AG09309 (cell line): ENCODE measurements around the gene MAP2K6.

Experiments used
- DNase-seq: peaks from one replicate; pipeline ENCODE4 v3.0.0-alpha.2; 2010; ENCODE audit warnings: low read depth
- H3K4me3 ChIP-seq: 2 replicates; pipeline ENCODE4 v1.5.1; 2011; ENCODE audit warnings: mild to moderate bottlenecking, low read depth, low read length, moderate library complexity; ENCODE audit not compliant: control insufficient read depth
- TF ChIP-seq, protein P1 (sequence below): IDR thresholded peaks from 2 replicates; pipeline ENCODE4 v1.5.1; 2011; ENCODE audit warnings: mild to moderate bottlenecking, low read depth, low read length, inconsistent platforms; ENCODE audit not compliant: insufficient read depth, control insufficient read depth; ENCODE audit errors: missing control alignments

Gene MAP2K6

DNA sequence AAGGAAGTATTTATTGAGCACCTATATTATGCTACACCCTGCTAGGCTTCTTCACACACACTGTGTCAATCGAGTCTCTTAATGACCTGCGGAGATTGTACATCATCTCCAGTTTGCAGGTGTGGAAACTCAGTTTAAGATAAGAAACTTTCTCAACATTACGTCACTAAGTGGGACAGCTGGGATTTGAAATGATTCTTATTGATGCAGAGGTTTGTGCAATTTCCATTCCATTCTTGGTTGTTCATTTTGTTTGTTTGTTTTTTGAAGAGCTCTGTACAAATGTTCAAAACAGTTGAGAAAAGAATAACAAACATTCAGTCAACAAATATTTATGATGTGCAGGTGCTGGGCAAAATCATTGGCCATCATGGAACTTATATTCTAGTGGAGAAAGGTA lies 84.8 kb downstream of the MAP2K6 start:
- TF ChIP-seq, protein P1, sequence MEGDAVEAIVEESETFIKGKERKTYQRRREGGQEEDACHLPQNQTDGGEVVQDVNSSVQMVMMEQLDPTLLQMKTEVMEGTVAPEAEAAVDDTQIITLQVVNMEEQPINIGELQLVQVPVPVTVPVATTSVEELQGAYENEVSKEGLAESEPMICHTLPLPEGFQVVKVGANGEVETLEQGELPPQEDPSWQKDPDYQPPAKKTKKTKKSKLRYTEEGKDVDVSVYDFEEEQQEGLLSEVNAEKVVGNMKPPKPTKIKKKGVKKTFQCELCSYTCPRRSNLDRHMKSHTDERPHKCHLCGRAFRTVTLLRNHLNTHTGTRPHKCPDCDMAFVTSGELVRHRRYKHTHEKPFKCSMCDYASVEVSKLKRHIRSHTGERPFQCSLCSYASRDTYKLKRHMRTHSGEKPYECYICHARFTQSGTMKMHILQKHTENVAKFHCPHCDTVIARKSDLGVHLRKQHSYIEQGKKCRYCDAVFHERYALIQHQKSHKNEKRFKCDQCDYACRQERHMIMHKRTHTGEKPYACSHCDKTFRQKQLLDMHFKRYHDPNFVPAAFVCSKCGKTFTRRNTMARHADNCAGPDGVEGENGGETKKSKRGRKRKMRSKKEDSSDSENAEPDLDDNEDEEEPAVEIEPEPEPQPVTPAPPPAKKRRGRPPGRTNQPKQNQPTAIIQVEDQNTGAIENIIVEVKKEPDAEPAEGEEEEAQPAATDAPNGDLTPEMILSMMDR: no peak
- no peak overlapping the region for H3K4me3 ChIP-seq
- no peak for DNase-seq

DNA sequence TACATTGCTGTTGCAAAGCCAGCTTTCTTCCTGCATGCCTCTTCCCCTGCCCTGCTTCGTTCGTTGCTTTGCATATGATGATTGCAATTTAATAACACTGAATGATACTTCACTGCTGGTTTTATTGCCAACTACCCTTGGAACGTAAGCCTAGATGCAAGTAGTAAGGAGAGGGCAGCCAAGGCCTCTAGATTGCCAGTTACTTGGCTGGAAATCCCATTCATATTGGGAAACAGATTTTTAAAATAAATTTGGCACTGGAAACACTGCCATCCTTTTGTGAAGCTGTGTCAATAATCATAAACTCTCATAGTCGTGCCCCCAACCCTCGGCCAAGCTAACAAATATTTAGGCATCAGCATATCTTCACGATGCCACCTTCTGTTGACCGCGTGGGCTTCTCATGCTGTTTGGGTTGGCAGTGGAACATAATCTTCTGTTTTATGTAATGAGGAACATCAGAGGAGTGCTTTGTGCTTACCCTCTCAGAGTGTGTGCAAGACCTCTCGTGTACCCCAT lies 86.5 kb downstream of the MAP2K6 start:
- no peak for DNase-seq
- H3K4me3 ChIP-seq: no peak overlapping the region
- TF ChIP-seq, protein P1: no peak

DNA sequence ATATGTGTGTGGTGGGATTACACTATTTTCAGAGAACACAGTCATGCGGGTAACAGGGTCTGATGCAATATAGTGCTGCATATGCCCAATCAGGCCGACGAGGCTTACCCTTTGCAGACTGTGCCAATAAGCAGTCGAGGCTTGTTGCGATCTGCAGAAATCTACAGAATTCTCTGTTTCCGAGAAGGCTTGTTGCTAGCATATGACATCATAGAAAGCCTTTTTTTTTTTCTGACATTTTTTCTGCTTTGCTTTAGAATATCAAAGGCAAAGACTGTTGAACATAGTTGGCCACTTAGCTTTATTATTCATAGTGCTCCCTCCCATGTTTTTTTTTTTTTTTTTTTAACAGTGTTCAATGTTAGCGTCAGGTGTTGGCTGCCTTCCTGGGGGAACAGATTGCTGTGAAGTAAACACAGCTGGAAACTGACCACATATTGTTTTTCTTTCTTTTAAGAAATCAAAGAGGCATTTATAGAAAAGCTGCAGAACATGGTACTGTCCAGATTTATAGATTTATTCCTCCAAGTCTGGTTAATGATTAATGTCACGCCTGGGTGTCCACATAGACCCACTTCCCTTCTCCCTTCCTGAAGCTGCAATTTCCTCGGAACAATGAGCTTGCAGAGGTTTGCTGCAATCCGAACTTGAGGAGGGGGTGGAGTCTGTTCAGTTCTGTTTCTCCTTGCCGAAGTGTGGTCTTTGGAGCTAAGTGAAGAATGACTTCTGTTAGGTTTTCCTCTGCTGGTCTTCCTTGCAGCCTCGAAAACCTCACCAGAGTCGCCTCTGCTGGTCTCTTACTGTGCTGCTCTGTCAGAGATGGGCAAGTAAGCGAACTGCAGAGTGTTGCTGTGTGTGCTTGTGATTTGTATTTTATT lies 87.3 kb downstream of the MAP2K6 start:
- TF ChIP-seq, protein P1: no peak
- DNase-seq: no peak
- H3K4me3 ChIP-seq: no peak overlapping the region

GRCh38 chr17:69503711-69504110 lies 89.2 kb downstream of the MAP2K6 start:
- TF ChIP-seq, protein P1: no peak
- no peak for DNase-seq
- no peak overlapping the region for H3K4me3 ChIP-seq

- DNase-seq: no peak
- TF ChIP-seq, protein P1: no peak
- no peak overlapping the region for H3K4me3 ChIP-seq
Observed at GRCh38 chr17:69505740-69506139, 91.2 kb downstream of the MAP2K6 start.

DNA sequence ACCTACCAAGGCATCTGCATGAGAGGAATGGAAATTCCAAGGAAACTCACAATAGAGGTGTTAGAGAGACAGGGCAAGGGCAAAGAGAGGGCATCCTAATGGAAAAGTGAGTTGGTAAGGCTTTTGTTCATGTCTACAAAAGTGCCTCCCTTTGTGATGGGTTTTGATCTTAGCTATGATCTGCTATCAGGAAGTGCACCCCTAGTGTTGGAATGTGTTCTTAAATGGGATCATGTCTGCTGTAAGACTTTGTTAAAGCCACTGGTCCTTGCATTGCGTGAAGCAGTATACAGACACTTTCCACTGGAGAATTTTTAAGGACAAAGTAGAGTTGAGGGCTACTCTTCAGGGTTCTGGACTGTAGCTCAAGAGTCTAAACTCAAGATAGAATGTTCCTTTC lies 92.0 kb downstream of the MAP2K6 start:
- DNase-seq: no peak
- TF ChIP-seq, protein P1: no peak
- no peak overlapping the region for H3K4me3 ChIP-seq
